ENCODE measurements around the gene ARL4D.

Gene ARL4D

DNA sequence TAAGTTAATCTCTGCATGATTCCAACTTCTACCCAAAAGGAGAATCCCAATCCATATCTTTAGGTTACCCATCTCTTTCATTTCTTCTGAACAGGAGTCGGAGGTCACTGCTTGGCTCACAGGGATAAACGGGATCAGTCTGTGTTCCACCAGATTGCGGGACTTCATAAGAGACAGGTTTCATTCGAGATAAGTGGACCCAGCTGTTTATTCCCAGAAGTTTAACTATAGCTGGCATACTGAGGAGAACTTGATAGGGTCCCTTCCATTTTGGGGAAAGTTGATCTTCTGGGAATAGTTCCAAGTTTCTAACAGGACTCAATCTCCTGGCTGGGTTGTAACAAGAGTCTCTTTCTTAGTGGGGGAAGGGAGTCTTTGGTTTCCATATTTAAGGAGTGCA lies 45.4 kb upstream of the ARL4D start:
- in situ Hi-C loops (cut with HindIII; ENCODE audit: low pct_ligation_motif_present, low sequenced_read_pairs): no loop called here
- no peaks in the 10 kb centered on the region for H3K27me3 ChIP-seq (replicated peaks)
- TF ChIP-seq, protein P1, sequence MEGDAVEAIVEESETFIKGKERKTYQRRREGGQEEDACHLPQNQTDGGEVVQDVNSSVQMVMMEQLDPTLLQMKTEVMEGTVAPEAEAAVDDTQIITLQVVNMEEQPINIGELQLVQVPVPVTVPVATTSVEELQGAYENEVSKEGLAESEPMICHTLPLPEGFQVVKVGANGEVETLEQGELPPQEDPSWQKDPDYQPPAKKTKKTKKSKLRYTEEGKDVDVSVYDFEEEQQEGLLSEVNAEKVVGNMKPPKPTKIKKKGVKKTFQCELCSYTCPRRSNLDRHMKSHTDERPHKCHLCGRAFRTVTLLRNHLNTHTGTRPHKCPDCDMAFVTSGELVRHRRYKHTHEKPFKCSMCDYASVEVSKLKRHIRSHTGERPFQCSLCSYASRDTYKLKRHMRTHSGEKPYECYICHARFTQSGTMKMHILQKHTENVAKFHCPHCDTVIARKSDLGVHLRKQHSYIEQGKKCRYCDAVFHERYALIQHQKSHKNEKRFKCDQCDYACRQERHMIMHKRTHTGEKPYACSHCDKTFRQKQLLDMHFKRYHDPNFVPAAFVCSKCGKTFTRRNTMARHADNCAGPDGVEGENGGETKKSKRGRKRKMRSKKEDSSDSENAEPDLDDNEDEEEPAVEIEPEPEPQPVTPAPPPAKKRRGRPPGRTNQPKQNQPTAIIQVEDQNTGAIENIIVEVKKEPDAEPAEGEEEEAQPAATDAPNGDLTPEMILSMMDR (IDR thresholded peaks at IDR 0.05; ENCODE audit: low read depth, low read length, missing control alignments): no peak
- no peak overlapping the region for H3K4me3 ChIP-seq (ENCODE audit: low read depth, low read length)
- DNase-seq: no peak
- H3K27ac ChIP-seq: no peak overlapping the region
- no peaks in the 10 kb centered on the region for H3K36me3 ChIP-seq (replicated peaks)

DNA sequence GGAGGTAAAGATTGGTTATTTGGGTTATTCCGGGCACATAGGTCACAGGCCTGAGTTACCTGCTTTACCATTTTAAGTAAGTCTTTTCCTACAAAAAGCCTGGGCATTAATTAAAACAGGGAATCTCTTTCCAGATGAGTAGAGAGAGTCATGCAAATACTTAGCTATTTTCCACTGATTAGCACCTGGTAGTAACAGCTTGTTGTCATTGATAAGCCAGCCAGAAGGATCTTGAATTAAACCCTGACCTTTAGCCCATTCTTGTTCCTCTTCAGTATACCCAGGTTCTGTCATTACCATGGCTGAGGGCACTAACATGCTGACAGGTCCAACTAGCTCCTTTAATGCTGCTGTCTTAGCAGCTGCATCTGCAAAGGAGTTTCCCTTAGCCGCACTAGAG lies 44.4 kb upstream of the ARL4D start:
- no peak for DNase-seq
- Histone ChIP-seq H3K27me3 (replicated peaks) (no peaks in the 10 kb centered on the region), H3K36me3 (replicated peaks) (no peaks in the 10 kb centered on the region), H3K4me3 (ENCODE audit: low read depth, low read length) (no peak overlapping the region), H3K27ac (no peak overlapping the region)
- TF ChIP-seq, protein P1 (IDR thresholded peaks at IDR 0.05; ENCODE audit: low read depth, low read length, missing control alignments): no peak
- in situ Hi-C loops (cut with HindIII; ENCODE audit: low pct_ligation_motif_present, low sequenced_read_pairs): no loop called here

DNA sequence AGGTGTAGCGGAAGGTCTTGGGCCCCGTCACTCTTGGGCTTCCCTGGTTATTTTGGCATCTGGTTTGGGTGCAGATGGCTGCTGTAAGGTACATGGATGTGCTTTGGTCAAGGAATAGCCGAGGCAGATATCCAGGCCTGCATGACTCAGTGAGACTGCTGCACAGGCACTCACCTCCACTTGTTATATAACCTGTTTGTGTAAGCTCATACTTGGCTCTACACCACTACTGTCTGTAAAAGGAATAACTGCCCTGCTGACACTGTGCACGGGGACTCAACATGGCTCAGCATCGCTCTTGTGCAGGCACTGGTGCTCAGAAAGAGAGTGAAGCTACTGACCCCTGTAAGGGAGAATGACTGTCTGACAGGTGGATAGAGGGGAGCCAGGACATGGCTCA lies 42.3 kb upstream of the ARL4D start:
- Histone ChIP-seq H3K4me3 (ENCODE audit: low read depth, low read length) (no peak overlapping the region), H3K27ac (no peak overlapping the region), H3K27me3 (replicated peaks) (no peaks in the 10 kb centered on the region), H3K36me3 (replicated peaks) (no peaks in the 10 kb centered on the region)
- in situ Hi-C loops (cut with HindIII; ENCODE audit: low pct_ligation_motif_present, low sequenced_read_pairs): no loop called here
- DNase-seq: no peak
- TF ChIP-seq, protein P1 (IDR thresholded peaks at IDR 0.05; ENCODE audit: low read depth, low read length, missing control alignments): no peak

DNA sequence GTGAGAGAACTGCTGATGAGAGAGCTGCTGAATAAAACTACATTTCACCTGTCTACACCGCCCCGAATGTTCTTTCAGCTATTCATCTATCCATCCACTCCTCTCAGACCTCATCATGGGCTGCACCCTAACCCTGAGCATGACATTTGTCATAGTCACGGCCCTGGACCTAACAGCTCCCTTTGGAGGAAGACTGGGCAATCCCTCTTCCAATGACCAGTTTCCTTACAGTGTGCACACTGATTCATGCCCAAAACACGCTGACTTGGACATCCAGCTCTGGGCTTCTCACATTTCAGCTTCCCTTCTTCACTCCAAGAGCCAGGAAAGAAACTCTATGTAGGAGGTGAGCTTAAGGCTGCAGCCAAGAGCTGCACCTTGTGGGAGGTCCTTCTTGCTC lies 41.8 kb upstream of the ARL4D start:
- no peak overlapping the region for H3K4me3 ChIP-seq (ENCODE audit: low read depth, low read length)
- no peaks in the 10 kb centered on the region for H3K36me3 ChIP-seq (replicated peaks)
- TF ChIP-seq, protein P1 (IDR thresholded peaks at IDR 0.05; ENCODE audit: low read depth, low read length, missing control alignments): no peak
- H3K27ac ChIP-seq: no peak overlapping the region
- in situ Hi-C loops (cut with HindIII; ENCODE audit: low pct_ligation_motif_present, low sequenced_read_pairs): no loop called here
- DNase-seq: peak; percentile 86
- no peaks in the 10 kb centered on the region for H3K27me3 ChIP-seq (replicated peaks)

DNA sequence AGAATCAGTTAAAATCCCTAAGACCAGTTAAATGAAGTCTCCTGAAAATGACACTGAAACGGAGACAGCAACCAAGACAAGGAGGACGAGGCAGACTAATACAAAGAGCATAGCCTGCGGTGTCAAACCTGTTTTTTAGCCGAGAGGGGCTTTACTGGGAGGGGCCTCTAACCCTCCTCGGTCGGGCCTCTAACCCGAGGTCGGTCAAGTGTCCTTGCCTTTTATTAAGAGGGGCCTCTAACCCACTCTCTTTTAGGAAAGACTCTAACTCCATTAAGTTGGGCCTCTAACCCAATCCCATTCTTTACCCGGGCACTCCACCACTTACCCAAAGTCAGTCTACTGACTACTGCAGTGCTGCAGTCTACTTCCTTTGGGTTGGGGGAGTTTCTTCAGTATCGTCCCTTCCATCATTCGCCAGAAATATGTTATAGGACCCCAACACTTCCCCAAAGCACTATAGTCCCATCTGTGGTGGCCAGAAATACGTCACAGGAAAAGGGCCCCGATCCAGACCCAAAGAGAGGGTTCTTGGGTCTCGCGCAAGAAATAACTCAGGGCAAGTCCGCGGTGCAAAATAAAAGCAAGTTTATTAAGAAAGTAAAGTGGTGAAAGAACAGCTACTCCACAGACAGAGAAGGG lies 39.2 kb upstream of the ARL4D start:
- peak overlapping the region; percentile 100 for H3K27ac ChIP-seq
- TF ChIP-seq, protein P1 (IDR thresholded peaks at IDR 0.05; ENCODE audit: low read depth, low read length, missing control alignments): no peak
- peak overlapping the region; percentile 70 for H3K4me3 ChIP-seq (ENCODE audit: low read depth, low read length)
- no peak for DNase-seq
- H3K27me3 ChIP-seq (replicated peaks): no peaks in the 10 kb centered on the region
- in situ Hi-C loops (cut with HindIII; ENCODE audit: low pct_ligation_motif_present, low sequenced_read_pairs): no loop called here
- no peaks in the 10 kb centered on the region for H3K36me3 ChIP-seq (replicated peaks)

DNA sequence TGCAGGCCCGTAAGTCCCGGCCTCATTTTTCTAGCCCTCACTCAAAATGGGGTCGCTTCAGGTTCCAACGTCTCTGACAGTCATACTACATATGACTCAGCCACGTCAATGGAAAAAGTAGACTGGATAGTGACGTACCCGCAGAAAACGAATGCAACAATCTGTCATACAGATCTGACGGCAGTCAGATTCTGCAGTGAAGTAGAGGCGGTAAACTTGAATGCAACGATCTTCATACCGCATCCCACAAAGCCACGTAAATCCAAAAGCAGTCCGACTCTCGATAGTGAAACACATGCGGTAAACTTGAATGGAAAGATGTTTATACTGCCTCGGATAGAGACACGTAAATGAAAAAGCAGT lies 38.4 kb upstream of the ARL4D start:
- in situ Hi-C loops (cut with HindIII; ENCODE audit: low pct_ligation_motif_present, low sequenced_read_pairs): no loop called here
- Histone ChIP-seq H3K36me3 (replicated peaks) (no peaks in the 10 kb centered on the region), H3K27me3 (replicated peaks) (no peaks in the 10 kb centered on the region), H3K4me3 (ENCODE audit: low read depth, low read length) (peak overlapping the region; percentile 70), H3K27ac (peak overlapping the region; percentile 100)
- peak; percentile 73 for DNase-seq
- TF ChIP-seq, protein P1 (IDR thresholded peaks at IDR 0.05; ENCODE audit: low read depth, low read length, missing control alignments): no peak
